ENCODE measurements around the gene ZNF224.

The ZNF224 gene

DNA sequence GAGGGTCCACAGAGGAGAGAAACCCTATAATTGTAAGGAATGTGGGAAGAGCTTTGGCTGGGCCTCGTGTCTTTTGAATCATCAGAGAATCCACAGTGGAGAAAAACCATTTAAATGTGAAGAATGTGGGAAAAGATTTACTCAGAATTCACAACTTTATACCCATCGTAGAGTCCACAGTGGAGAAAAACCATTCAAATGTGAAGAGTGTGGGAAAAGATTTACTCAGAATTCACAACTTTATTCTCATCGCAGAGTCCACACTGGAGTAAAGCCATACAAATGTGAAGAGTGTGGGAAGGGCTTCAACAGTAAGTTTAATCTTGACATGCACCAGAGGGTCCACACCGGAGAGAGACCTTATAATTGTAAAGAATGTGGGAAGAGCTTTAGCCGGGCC, 37.8 kb downstream of the ZNF224 start:
- DNase-seq (ENCODE audit: low read depth in 2 of 2), result no peak

DNA sequence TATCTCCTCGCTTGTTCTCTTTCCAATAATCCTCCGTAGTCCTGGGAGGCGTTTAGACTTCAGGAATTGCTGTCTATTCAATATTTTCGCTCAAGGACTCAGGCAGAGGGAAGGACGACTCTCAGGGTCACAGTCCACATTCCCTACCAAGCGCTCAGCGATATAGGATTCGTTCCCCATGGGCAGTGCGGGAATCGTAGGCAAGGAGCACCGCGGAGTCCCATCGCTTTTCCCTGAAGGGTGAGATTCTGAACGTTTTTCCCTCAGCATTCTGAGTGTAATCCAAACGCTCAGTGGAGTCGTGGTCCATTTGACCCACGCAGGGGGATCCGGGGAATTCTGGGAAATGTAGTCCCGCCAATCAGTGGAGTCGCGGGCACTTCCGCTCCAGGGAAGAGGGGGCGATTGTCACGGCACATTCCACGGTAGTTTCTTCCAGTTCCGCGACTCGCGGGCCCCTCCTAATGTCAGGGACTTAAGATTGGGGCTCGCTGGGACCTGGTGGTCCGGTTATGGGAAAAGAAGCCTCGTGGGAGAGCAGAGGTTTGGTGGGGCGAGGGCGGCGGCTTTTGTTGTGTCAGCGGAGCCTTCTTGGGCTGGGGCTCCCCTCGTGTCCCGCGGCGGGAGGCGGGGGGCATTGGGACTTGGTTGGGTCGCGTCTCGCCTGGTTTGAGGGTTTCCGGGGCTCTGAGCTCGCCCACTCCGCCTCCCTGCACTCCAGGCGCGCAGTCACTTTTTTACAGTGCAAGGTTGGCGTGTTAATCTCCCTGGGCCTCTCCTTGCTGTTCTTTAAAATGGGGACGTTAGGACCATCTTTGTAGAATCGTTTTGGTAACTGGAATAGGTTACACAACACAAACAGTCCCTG, 47.3 kb downstream of the ZNF224 start, which contains the start of gene ZNF234:
Gene ZNF234 (plus strand): TSS at position 364 of the 868 bp plus-strand sequence. CDS start 3,079 bp downstream, outside the sequence.
- DNase-seq (ENCODE audit: low read depth in 2 of 2), result peak; percentile 59 to 65

DNA sequence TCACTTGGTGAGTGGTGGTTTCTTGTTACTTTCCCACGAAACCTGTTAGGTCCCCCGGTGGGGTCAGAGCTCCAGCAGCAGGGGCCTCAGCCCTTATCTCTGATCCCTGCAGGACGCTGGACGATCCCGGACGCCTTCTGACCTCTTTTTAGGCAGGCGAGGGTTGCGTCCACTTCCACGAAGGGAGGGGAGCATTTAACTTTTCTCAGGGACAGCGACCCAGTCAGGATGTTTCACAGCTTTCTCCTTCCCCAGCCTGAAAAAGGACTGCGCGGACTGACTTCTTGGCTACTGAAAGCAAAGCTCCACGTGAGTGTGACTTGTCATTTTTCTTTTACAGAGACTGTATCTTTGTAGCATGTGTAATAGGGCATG, 47.9 kb downstream of the ZNF224 start:
- DNase-seq (ENCODE audit: low read depth in 2 of 2), result no peak

DNA sequence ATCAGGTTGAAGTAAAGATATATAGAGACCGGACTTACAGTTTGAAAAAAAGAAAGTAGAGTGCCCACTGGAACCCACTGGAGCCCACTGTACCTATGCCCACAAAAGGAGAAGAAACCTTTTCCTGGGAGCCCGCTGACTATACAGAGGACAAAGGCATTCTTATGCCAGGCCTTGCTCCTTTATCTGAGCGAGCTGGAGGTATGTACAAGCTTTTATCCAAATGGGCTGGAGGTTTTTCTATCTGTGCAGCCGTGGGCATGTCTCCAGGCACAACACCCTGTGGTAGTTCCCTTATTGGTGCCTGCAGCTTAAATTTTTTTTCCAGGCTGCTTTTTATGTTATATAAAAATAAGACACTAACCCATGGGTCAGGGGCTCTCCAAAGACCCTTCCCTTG, 55.6 kb downstream of the ZNF224 start:
- DNase-seq (ENCODE audit: low read depth in 2 of 2), result no peak

DNA sequence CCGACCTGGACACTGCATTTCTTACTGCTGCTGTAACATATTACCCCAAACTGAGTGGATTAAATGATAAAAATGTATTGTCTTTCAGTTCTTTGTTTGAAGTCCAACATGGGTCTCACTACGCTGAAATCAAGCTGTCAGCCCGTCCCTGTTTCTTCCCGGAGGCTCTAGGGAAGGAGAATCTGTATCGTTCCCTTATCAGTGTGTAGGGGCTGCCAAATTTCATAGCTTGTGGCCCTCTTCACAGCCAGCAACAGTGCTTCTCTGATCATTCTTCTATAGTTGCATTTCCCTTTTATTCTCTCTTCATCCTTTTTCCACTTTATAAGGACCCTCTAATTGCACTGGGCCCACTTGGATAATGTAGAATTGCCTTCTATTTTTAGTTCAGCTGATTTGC, 57.3 kb downstream of the ZNF224 start:
- DNase-seq (ENCODE audit: low read depth in 2 of 2), result no peak

DNA sequence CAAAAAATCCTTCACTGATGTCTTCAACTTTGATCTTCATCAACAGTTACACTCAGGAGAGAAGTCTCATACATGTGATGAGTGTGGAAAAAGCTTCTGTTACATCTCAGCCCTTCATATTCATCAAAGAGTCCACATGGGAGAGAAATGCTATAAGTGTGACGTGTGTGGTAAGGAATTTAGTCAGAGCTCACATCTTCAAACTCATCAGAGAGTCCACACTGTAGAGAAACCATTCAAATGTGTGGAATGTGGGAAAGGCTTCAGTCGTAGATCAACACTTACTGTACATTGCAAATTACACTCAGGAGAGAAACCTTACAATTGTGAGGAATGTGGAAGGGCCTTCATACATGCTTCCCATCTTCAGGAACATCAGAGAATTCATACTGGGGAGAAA, 62.3 kb downstream of the ZNF224 start:
- no peak for DNase-seq (ENCODE audit: low read depth in 2 of 2)

All from stimulated activated CD8-positive, alpha-beta memory T cell treated with anti-CD3 and anti-CD28 coated beads, Interleukin-15, amount 100 ng/mL, for 4 hours (primary cell).